Stimulated activated naive CD8-positive, alpha-beta T cell treated with anti-CD3 and anti-CD28 coated beads, Interleukin-15, Interleukin-2, amounts not matched to agents 100 ng/mL and 50 ng/mL, for 24 hours (primary cell): ENCODE measurements around the gene ACTG1.

Experiments
- H3K27ac Mint-ChIP-seq: one replicate; pipeline ENCODE4 v1.8.0; 2021; ENCODE audit warnings: mild to moderate bottlenecking, mixed read lengths
- H3K27me3 Mint-ChIP-seq: one replicate; pipeline ENCODE4 v1.8.0; 2021; ENCODE audit warnings: mixed read lengths
- H3K36me3 Mint-ChIP-seq: one replicate; pipeline ENCODE4 v1.8.0; 2021; ENCODE audit warnings: low read depth, mixed read lengths
- H3K4me1 Mint-ChIP-seq: one replicate; pipeline ENCODE4 v1.8.0; 2021; ENCODE audit warnings: low read depth, mixed read lengths
- H3K4me3 Mint-ChIP-seq: one replicate; pipeline ENCODE4 v1.8.0; 2021; ENCODE audit warnings: mild to moderate bottlenecking, mixed read lengths
- H3K9me3 Mint-ChIP-seq: one replicate; pipeline ENCODE4 v1.8.0; 2021; ENCODE audit warnings: mixed read lengths

Gene ACTG1

GRCh38 chr17:81481073-81481799 is 31.4 kb downstream of the ACTG1 start:
- Mint-ChIP-seq H3K27me3 (peaks cover 25% of the 10 kb centered on the region), H3K4me1 (peaks cover 24% of the 10 kb centered on the region), H3K27ac (peak overlapping the region; percentile 72), H3K4me3 (peak overlapping the region; percentile 55), H3K36me3 (no peaks in the 10 kb centered on the region), H3K9me3 (no peaks in the 10 kb centered on the region)

GRCh38 chr17:81480140-81481072 is 32.2 kb downstream of the ACTG1 start:
- Mint-ChIP-seq H3K4me1 (peaks cover 19% of the 10 kb centered on the region), H3K27me3 (peaks cover 20% of the 10 kb centered on the region), H3K4me3 (no peak overlapping the region), H3K27ac (no peak overlapping the region), H3K9me3 (no peaks in the 10 kb centered on the region), H3K36me3 (no peaks in the 10 kb centered on the region)

- Mint-ChIP-seq H3K4me3 (no peak overlapping the region), H3K36me3 (no peaks in the 10 kb centered on the region), H3K27ac (no peak overlapping the region), H3K4me1 (peaks cover 19% of the 10 kb centered on the region), H3K27me3 (peaks cover 20% of the 10 kb centered on the region), H3K9me3 (no peaks in the 10 kb centered on the region)
Measured at GRCh38 chr17:81479175-81480071, 33.2 kb downstream of the ACTG1 start.

GRCh38 chr17:81478119-81478518 is 34.5 kb downstream of the ACTG1 start:
- no peaks in the 10 kb centered on the region for H3K36me3 Mint-ChIP-seq
- H3K9me3 Mint-ChIP-seq, result no peaks in the 10 kb centered on the region
- no peak overlapping the region for H3K4me3 Mint-ChIP-seq
- no peak overlapping the region for H3K27ac Mint-ChIP-seq
- peaks cover 13% of the 10 kb centered on the region for H3K4me1 Mint-ChIP-seq
- peaks cover 20% of the 10 kb centered on the region for H3K27me3 Mint-ChIP-seq

- H3K27ac Mint-ChIP-seq, result no peak overlapping the region
- no peaks in the 10 kb centered on the region for H3K9me3 Mint-ChIP-seq
- no peak overlapping the region for H3K4me3 Mint-ChIP-seq
- H3K36me3 Mint-ChIP-seq, result no peaks in the 10 kb centered on the region
- H3K27me3 Mint-ChIP-seq, result peaks cover 12% of the 10 kb centered on the region
- peaks cover 4% of the 10 kb centered on the region for H3K4me1 Mint-ChIP-seq
Measured at GRCh38 chr17:81477173-81477572, 35.4 kb downstream of the ACTG1 start.

- Mint-ChIP-seq H3K36me3 (no peaks in the 10 kb centered on the region), H3K9me3 (no peaks in the 10 kb centered on the region), H3K27me3 (peaks cover 8% of the 10 kb centered on the region), H3K4me3 (no peak overlapping the region), H3K27ac (no peak overlapping the region), H3K4me1 (peaks cover 1% of the 10 kb centered on the region)
Measured at GRCh38 chr17:81476635-81477034, 36.0 kb downstream of the ACTG1 start.

GRCh38 chr17:81476097-81476496 is 36.5 kb downstream of the ACTG1 start:
- no peaks in the 10 kb centered on the region for H3K36me3 Mint-ChIP-seq
- H3K27ac Mint-ChIP-seq, result no peak overlapping the region
- no peaks in the 10 kb centered on the region for H3K4me1 Mint-ChIP-seq
- H3K9me3 Mint-ChIP-seq, result no peaks in the 10 kb centered on the region
- H3K4me3 Mint-ChIP-seq, result no peak overlapping the region
- peaks cover 7% of the 10 kb centered on the region for H3K27me3 Mint-ChIP-seq

GRCh38 chr17:81474958-81475357 is 37.6 kb downstream of the ACTG1 start:
- H3K36me3 Mint-ChIP-seq, result no peaks in the 10 kb centered on the region
- H3K9me3 Mint-ChIP-seq, result no peaks in the 10 kb centered on the region
- H3K27ac Mint-ChIP-seq, result no peak overlapping the region
- no peaks in the 10 kb centered on the region for H3K27me3 Mint-ChIP-seq
- no peak overlapping the region for H3K4me3 Mint-ChIP-seq
- no peaks in the 10 kb centered on the region for H3K4me1 Mint-ChIP-seq

GRCh38 chr17:81473019-81473418 is 39.6 kb downstream of the ACTG1 start:
- H3K9me3 Mint-ChIP-seq, result no peaks in the 10 kb centered on the region

GRCh38 chr17:81471818-81472456 is 40.7 kb downstream of the ACTG1 start:
- H3K4me1 Mint-ChIP-seq, result no peaks in the 10 kb centered on the region
- no peak overlapping the region for H3K27ac Mint-ChIP-seq
- no peaks in the 10 kb centered on the region for H3K9me3 Mint-ChIP-seq
- H3K36me3 Mint-ChIP-seq, result no peaks in the 10 kb centered on the region
- H3K27me3 Mint-ChIP-seq, result no peaks in the 10 kb centered on the region
- no peak overlapping the region for H3K4me3 Mint-ChIP-seq

More at GRCh38 chr17:81473019-81473418, 39.6 kb downstream of the ACTG1 start:
- H3K27me3 Mint-ChIP-seq, result no peaks in the 10 kb centered on the region
- H3K4me3 Mint-ChIP-seq, result no peak overlapping the region
- no peak overlapping the region for H3K27ac Mint-ChIP-seq
- no peaks in the 10 kb centered on the region for H3K4me1 Mint-ChIP-seq
- no peaks in the 10 kb centered on the region for H3K36me3 Mint-ChIP-seq

- no peaks in the 10 kb centered on the region for H3K36me3 Mint-ChIP-seq
- no peaks in the 10 kb centered on the region for H3K4me1 Mint-ChIP-seq
- H3K27me3 Mint-ChIP-seq, result no peaks in the 10 kb centered on the region
- H3K4me3 Mint-ChIP-seq, result no peak overlapping the region
- no peaks in the 10 kb centered on the region for H3K9me3 Mint-ChIP-seq
- H3K27ac Mint-ChIP-seq, result no peak overlapping the region
Measured at GRCh38 chr17:81470944-81471817, 41.4 kb downstream of the ACTG1 start.

GRCh38 chr17:81470270-81470943 is 42.2 kb downstream of the ACTG1 start:
- Mint-ChIP-seq H3K36me3 (no peaks in the 10 kb centered on the region), H3K27me3 (no peaks in the 10 kb centered on the region), H3K27ac (no peak overlapping the region), H3K4me3 (no peak overlapping the region), H3K4me1 (no peaks in the 10 kb centered on the region), H3K9me3 (no peaks in the 10 kb centered on the region)

GRCh38 chr17:81469266-81469665 is 43.3 kb downstream of the ACTG1 start:
- Mint-ChIP-seq H3K4me1 (no peaks in the 10 kb centered on the region), H3K27me3 (no peaks in the 10 kb centered on the region), H3K27ac (no peak overlapping the region), H3K9me3 (no peaks in the 10 kb centered on the region), H3K4me3 (no peak overlapping the region), H3K36me3 (no peaks in the 10 kb centered on the region)
